Keratinocyte (primary cell): Measurements from ENCODE around the gene SOCS3.

Source experiments
- EZH2 ChIP-seq: IDR thresholded peaks from one replicate; pipeline ENCODE4 v1.6.1; 2012; ENCODE audit warnings: inconsistent platforms, mild to moderate bottlenecking, low read length, moderate library complexity
- TF ChIP-seq, protein P1 (sequence below), 3 experiments: IDR thresholded peaks in 1 of 3; conservative IDR thresholded peaks in 1 of 3; optimal IDR thresholded peaks in 1 of 3; 2 replicates in 2 of 3; 3 replicates in 1 of 3; pipeline versions ENCODE3 to v1.5.1; 2011; ENCODE audit warnings: low read length in 3 of 3, mild to moderate bottlenecking in 3 of 3, moderate library complexity in 2 of 3, control low read depth in 1 of 3, inconsistent platforms in 1 of 3; ENCODE audit not compliant: insufficient read depth in 2 of 3; ENCODE audit errors: extremely low read depth in 1 of 3

DNA sequence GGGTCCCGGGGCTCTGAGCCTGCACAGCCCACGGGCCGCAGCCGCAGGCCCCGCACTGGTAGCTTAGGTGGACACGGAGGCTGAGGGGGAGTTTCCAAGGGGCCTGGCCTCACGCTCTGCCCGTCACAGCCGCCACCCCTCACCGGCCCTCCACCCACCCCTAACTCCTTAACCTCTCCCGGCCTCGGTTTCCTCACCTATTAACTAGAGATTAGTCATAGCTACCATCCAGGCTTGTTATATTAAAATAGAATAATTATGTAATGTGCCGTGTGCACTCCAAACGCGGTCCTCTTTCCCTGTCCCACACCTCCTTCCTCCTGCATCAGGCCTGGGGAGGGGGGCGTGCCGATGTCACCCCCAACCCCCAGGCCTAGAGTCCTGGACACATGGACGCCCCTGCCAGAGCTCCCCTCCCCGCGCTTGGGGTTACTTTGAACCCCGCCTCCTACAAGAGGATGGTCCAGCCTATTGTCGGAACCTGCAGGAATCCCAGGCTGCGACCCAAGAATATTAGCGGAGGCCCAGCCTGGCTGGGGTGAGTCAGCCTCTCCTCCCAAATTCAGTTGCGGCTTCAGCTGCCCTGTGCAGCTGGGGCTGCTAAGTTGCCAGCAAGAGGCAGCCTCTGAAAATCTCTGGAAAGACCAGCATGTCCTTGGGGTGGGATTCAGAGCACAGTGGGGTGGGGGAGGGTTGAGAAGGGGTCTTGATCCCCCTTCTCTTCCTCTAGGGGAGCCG is 17.3 kb downstream of the SOCS3 start:
- TF ChIP-seq, protein P1, sequence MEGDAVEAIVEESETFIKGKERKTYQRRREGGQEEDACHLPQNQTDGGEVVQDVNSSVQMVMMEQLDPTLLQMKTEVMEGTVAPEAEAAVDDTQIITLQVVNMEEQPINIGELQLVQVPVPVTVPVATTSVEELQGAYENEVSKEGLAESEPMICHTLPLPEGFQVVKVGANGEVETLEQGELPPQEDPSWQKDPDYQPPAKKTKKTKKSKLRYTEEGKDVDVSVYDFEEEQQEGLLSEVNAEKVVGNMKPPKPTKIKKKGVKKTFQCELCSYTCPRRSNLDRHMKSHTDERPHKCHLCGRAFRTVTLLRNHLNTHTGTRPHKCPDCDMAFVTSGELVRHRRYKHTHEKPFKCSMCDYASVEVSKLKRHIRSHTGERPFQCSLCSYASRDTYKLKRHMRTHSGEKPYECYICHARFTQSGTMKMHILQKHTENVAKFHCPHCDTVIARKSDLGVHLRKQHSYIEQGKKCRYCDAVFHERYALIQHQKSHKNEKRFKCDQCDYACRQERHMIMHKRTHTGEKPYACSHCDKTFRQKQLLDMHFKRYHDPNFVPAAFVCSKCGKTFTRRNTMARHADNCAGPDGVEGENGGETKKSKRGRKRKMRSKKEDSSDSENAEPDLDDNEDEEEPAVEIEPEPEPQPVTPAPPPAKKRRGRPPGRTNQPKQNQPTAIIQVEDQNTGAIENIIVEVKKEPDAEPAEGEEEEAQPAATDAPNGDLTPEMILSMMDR (optimal IDR thresholded peaks at IDR 0.05 in 1 of 3, IDR thresholded peaks at IDR 0.05 in 1 of 3, conservative IDR thresholded peaks at IDR 0.05 in 1 of 3; ENCODE audit: extremely low read depth in 1 of 3, insufficient read depth in 2 of 3, low read length in 3 of 3), result no peak
- TF ChIP-seq EZH2, result no peak
